K562 (cell line): ENCODE measurements around the gene DENND1A. TPM values are rescaled to one million over a fixed set of nuclear protein-coding genes. Genes with fewer than 3 reads are reported as not detected.
A peak's percentile ranks its signal among the peaks of the same experiment; 100 is the strongest.

Experiments
- ATF7 ChIP-seq: fragments of 450-650 bp; IDR thresholded peaks from 2 replicates; pipeline ENCODE4 v1.7.1; 2014; ENCODE audit warnings: mild to moderate bottlenecking, moderate library complexity
- HDAC6 ChIP-seq: IDR thresholded peaks from 2 replicates; pipeline ENCODE4 v1.6.1; 2012; ENCODE audit warnings: low read depth, mild to moderate bottlenecking, control low read depth, inconsistent platforms, low read length, moderate library complexity
- MYNN ChIP-seq, 2 experiments: sonication (generic); formaldehyde crosslinking in 1 of 2; IDR thresholded peaks; 2 replicates each; pipeline versions ENCODE4 v1.5.0 to v1.6.1; 2016 to 2020; ENCODE audit warnings: antibody characterized with exemption in 1 of 2, missing genetic modification reagents in 1 of 2
- NFYB ChIP-seq: IDR thresholded peaks from 2 replicates; pipeline ENCODE4 v1.6.1; 2011; ENCODE audit warnings: mild to moderate bottlenecking, moderate library complexity; ENCODE audit not compliant: insufficient read length; ENCODE audit errors: extremely low read depth
- POLR3G ChIP-seq: IDR thresholded peaks from 2 replicates; pipeline ENCODE4 v1.6.1; 2011; ENCODE audit not compliant: insufficient read length, insufficient replicate concordance; ENCODE audit errors: extremely low read depth
- RFX1 ChIP-seq: fragments of 450-650 bp; IDR thresholded peaks from 2 replicates; pipeline ENCODE4 v1.6.1; 2016; ENCODE audit warnings: mild to moderate bottlenecking, moderate library complexity
- SAFB2 ChIP-seq: fragments of 200-400 bp; formaldehyde crosslinking; IDR thresholded peaks from 2 replicates; pipeline ENCODE4 v1.6.1; 2018; ENCODE audit warnings: borderline replicate concordance, low read length, low read depth, moderate library complexity; ENCODE audit not compliant: severe bottlenecking
- TAF9B ChIP-seq: fragments of 450-650 bp; IDR thresholded peaks from 2 replicates; pipeline ENCODE4 v1.6.1; 2018; ENCODE audit warnings: mild to moderate bottlenecking; ENCODE audit not compliant: partially characterized antibody
- TRIM24 ChIP-seq, 2 experiments: fragments of 450-650 bp; IDR thresholded peaks; 2 replicates each; pipeline ENCODE4 v1.6.1; 2016
- ZBTB1 ChIP-seq: sonication (generic); formaldehyde crosslinking; IDR thresholded peaks from 2 replicates; pipeline ENCODE4 v1.8.1; 2023; ENCODE audit warnings: missing genetic modification reagents, low read depth, mild to moderate bottlenecking, borderline replicate concordance
- ZBTB8A ChIP-seq: fragments of 450-650 bp; IDR thresholded peaks from 2 replicates; pipeline ENCODE4 v1.6.1; 2018; ENCODE audit warnings: mild to moderate bottlenecking, moderate library complexity; ENCODE audit not compliant: partially characterized antibody
- ZNF778 ChIP-seq: fragments of 450-650 bp; formaldehyde crosslinking; IDR thresholded peaks from 2 replicates; pipeline ENCODE4 v1.4.0; 2020; ENCODE audit warnings: mild to moderate bottlenecking, moderate library complexity
- polyA plus RNA-seq, 8 experiments: library from polyadenylated mRNA; depleted of rRNA in 4 of 8; stranded (reverse) in 5 of 8; unstranded in 3 of 8; fragments of >200 nt; fragmentation: Nextera tagmentation in 2 of 8; fragmentation: Illumina TruSeq in 1 of 8; extraction: Ambion mirVana in 2 of 8; extraction: Trizol in 1 of 8; gene quantifications; 2 replicates each; pipeline versions ENCODE4 v1.2.1 to v1.2.3, GENCODE V29; 2011 to 2014; ENCODE audit warnings: inconsistent platforms in 1 of 8, missing spikeins in 1 of 8
- total RNA-seq, 7 experiments: library from RNA; depleted of rRNA in 6 of 7; stranded (reverse); fragments of >200 nt in 6 of 7; fragmentation: Illumina TruSeq in 2 of 7; extraction: Trizol in 2 of 7; gene quantifications; 2 replicates each; pipeline versions ENCODE4 v1.2.1 to v1.2.3, GENCODE V29; 2011 to 2021; ENCODE audit warnings: low replicate concordance in 1 of 7
- TF ChIP-seq, protein P1 (sequence below), 2 experiments: fragments of 450-650 bp; conservative IDR thresholded peaks; 2 replicates each; pipeline ENCODE4 v1.6.1; 2017; ENCODE audit warnings: mild to moderate bottlenecking in 2 of 2, moderate library complexity in 2 of 2
- TF ChIP-seq, protein P2 (sequence below): fragments of 200-800 bp; sonication (Bioruptor generic); IDR thresholded peaks from 2 replicates; pipeline ENCODE4 v1.6.1; 2017; ENCODE audit warnings: missing genetic modification characterization, missing compliant biosample characterization
- TF ChIP-seq, protein P3 (sequence below): fragments of 250-450 bp; sonication (Bioruptor Pico); IDR thresholded peaks from 2 replicates; pipeline ENCODE4 v1.4.0; 2020; ENCODE audit warnings: mild to moderate bottlenecking, moderate library complexity, borderline replicate concordance
- TF ChIP-seq, protein P4 (sequence below): fragments of 250-450 bp; sonication (Bioruptor Pico); IDR thresholded peaks from 2 replicates; pipeline ENCODE4 v1.5.0; 2020; ENCODE audit warnings: mild to moderate bottlenecking, borderline replicate concordance

The DENND1A gene
- total and polyA plus RNA-seq, 9 of the 15 experiments (the other 6 are each of a cell fraction or from before 2014, with no cell fraction given): 7.6 to 29.5 (median 15.7) TPM

DNA sequence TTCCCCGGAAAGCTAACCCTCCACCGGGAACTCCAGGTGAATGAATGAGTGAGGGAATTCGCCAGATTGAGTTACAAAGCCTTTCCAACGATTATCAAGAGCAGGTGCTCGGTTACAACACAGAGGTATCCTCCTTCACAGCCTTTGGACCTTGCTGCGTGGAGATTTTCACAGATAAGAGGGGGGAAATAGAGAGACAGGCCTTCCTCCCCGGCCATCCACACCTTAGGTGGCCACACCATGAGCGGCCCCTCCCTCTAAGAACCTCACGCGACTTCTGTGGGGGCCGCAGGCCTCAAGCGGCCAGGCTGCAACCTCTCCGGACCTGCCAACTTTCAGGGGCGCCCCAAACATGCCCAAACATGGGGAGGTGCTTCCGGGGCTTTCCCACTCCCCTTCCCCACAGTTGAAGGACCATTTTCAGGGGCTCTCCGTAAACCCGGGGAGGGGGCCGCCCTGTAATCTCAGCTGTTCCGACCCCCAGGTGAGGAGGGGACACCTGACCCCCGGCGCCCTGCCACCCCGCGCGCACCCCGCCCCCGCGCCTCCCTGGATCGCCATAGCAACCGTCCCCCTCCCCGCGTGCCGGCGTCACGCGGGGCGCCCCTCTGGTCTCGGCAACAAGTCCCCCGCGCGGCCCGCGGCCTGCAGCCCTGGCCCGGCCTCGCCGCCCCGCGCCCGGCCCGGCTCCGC lies 603 bp downstream of the DENND1A start (continued):
- TF ChIP-seq, protein P1, sequence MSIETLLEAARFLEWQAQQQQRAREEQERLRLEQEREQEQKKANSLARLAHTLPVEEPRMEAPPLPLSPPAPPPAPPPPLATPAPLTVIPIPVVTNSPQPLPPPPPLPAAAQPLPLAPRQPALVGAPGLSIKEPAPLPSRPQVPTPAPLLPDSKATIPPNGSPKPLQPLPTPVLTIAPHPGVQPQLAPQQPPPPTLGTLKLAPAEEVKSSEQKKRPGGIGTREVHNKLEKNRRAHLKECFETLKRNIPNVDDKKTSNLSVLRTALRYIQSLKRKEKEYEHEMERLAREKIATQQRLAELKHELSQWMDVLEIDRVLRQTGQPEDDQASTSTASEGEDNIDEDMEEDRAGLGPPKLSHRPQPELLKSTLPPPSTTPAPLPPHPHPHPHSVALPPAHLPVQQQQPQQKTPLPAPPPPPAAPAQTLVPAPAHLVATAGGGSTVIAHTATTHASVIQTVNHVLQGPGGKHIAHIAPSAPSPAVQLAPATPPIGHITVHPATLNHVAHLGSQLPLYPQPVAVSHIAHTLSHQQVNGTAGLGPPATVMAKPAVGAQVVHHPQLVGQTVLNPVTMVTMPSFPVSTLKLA (conservative IDR thresholded peaks at IDR 0.05): 0 out of 4 replicates have a peak, but pooled peaks of 1 of the 2 experiments have one; percentile 28
- no peak for TF ChIP-seq TAF9B
- no peak for TF ChIP-seq ZBTB1 (CRISPR knock-in tag)
- TF ChIP-seq MYNN (IDR thresholded peaks at IDR 0.05): no peak
- TF ChIP-seq MYNN (CRISPR knock-in tag; IDR thresholded peaks at IDR 0.05): no peak
- TF ChIP-seq POLR3G: no peak
- TF ChIP-seq, protein P2, sequence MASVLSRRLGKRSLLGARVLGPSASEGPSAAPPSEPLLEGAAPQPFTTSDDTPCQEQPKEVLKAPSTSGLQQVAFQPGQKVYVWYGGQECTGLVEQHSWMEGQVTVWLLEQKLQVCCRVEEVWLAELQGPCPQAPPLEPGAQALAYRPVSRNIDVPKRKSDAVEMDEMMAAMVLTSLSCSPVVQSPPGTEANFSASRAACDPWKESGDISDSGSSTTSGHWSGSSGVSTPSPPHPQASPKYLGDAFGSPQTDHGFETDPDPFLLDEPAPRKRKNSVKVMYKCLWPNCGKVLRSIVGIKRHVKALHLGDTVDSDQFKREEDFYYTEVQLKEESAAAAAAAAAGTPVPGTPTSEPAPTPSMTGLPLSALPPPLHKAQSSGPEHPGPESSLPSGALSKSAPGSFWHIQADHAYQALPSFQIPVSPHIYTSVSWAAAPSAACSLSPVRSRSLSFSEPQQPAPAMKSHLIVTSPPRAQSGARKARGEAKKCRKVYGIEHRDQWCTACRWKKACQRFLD: no peak
- no peak for TF ChIP-seq HDAC6
- peak; percentile 60 for TF ChIP-seq RFX1
- no peak for TF ChIP-seq ZBTB8A
- no peak for TF ChIP-seq NFYB
- no peak for TF ChIP-seq SAFB2
- TF ChIP-seq, protein P3, sequence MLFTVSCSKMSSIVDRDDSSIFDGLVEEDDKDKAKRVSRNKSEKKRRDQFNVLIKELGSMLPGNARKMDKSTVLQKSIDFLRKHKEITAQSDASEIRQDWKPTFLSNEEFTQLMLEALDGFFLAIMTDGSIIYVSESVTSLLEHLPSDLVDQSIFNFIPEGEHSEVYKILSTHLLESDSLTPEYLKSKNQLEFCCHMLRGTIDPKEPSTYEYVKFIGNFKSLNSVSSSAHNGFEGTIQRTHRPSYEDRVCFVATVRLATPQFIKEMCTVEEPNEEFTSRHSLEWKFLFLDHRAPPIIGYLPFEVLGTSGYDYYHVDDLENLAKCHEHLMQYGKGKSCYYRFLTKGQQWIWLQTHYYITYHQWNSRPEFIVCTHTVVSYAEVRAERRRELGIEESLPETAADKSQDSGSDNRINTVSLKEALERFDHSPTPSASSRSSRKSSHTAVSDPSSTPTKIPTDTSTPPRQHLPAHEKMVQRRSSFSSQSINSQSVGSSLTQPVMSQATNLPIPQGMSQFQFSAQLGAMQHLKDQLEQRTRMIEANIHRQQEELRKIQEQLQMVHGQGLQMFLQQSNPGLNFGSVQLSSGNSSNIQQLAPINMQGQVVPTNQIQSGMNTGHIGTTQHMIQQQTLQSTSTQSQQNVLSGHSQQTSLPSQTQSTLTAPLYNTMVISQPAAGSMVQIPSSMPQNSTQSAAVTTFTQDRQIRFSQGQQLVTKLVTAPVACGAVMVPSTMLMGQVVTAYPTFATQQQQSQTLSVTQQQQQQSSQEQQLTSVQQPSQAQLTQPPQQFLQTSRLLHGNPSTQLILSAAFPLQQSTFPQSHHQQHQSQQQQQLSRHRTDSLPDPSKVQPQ (CRISPR knock-in tag): no peak
- TF ChIP-seq ZNF778 (CRISPR knock-in tag): no peak
- TF ChIP-seq TRIM24 (IDR thresholded peaks at IDR 0.05): no peak
- no peak for TF ChIP-seq ATF7
- TF ChIP-seq, protein P4, sequence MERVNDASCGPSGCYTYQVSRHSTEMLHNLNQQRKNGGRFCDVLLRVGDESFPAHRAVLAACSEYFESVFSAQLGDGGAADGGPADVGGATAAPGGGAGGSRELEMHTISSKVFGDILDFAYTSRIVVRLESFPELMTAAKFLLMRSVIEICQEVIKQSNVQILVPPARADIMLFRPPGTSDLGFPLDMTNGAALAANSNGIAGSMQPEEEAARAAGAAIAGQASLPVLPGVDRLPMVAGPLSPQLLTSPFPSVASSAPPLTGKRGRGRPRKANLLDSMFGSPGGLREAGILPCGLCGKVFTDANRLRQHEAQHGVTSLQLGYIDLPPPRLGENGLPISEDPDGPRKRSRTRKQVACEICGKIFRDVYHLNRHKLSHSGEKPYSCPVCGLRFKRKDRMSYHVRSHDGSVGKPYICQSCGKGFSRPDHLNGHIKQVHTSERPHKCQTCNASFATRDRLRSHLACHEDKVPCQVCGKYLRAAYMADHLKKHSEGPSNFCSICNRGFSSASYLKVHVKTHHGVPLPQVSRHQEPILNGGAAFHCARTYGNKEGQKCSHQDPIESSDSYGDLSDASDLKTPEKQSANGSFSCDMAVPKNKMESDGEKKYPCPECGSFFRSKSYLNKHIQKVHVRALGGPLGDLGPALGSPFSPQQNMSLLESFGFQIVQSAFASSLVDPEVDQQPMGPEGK (CRISPR knock-in tag): no peak
